Activated CD8-positive, alpha-beta memory T cell treated with anti-CD3 and anti-CD28 coated beads, Interleukin-2, amount 50 U/mL, for 24 hours (primary cell): ENCODE measurements around the gene ARHGAP40.

Experiments used
- DNase-seq: peaks from one replicate; pipeline ENCODE4 v3.0.0-alpha.2; 2020; ENCODE audit errors: extremely low read depth

ARHGAP40 gene

GRCh38 chr20:38650010-38650409, 48.4 kb downstream of the ARHGAP40 start:
- no peak for DNase-seq

- no peak for DNase-seq
Measured at GRCh38 chr20:38651154-38651553, 49.5 kb downstream of the ARHGAP40 start.

GRCh38 chr20:38651562-38651961, 50.0 kb downstream of the ARHGAP40 start:
- DNase-seq = no peak

- no peak for DNase-seq
Measured at GRCh38 chr20:38652995-38653394, 51.4 kb downstream of the ARHGAP40 start.

GRCh38 chr20:38657390-38657789, 55.8 kb downstream of the ARHGAP40 start:
- DNase-seq = no peak

- DNase-seq = no peak
Measured at GRCh38 chr20:38658879-38659596, 57.4 kb downstream of the ARHGAP40 start.

- DNase-seq = no peak
Measured at GRCh38 chr20:38659597-38659880, 57.9 kb downstream of the ARHGAP40 start.

DNA sequence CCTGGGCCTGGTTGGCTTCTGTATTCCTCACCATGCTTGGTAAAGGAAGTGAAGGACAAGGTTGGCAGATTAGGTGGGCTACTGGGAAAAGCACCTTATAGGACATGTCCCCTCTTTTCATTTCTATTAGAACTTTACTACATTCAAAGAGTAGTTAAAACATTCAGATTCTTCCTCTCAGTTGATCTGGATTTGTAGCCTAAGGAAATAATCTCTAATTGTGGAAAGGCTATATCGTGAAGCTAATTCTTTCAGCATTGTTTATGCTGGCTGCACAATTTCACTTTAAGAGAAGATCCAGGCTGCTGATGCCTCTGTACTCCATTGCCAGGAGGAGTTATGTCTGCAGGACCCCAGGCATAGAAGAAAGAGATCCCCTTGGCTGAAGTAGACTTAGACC, 58.8 kb downstream of the ARHGAP40 start:
- no peak for DNase-seq

DNA sequence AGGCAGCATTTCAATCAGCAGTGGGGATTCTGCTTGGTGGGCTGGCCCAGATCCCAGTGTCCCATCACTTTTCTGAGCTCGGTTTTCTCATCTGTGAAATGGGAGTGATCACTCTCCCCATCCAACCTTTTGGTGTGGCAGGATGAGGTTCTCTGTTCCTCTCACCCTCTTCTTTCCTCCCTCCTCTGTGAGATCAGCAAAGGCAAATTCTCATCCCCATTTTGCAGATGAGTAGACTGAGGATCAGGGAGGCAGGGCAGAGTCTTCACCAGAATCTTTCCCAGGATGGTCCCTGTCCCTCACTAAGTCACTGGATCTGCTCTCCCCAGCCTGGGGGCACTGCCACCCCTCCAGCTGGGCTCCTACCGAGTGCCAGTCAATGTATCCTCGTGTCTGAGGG, 62.1 kb downstream of the ARHGAP40 start:
- DNase-seq = no peak

GRCh38 chr20:38664284-38664683, 62.7 kb downstream of the ARHGAP40 start:
- DNase-seq = no peak

GRCh38 chr20:38665094-38665493, 63.5 kb downstream of the ARHGAP40 start:
- DNase-seq = no peak

DNA sequence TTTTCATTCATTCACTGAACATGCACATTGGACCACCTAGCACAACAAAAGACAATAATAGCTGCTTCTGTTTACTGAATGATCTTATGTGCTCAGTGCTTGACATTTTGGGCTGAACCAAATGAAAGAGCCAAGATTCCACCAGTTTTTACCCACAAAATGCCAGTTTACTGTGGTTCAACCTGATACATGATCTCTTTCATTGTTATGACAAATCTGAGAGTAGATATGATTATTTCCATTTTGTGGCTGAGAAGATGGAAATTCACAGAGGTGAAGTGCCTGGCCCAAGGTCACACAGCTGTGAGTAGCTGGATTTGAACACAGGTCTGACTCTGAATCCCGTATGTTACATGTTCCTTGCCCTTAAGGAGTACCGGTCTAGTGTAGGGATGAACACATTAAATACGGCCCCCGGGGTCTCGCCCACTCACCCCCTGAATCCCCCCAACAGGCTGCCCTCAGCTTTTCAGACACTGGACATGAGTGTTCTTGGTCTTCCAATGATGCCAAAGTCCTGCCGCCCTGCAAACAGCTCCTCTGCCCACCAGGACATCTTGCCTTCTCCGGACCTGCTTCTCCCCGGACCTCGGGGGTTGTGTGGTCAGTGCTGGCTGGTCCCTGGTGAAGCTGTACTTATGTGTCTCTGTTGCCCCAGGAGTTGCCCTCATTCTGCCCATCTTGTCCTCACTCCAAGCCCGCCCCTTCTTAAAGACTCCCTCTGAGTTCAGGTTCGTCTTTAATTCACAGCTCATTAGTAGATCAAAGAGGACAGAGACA, 64.1 kb downstream of the ARHGAP40 start:
- DNase-seq = no peak

DNA sequence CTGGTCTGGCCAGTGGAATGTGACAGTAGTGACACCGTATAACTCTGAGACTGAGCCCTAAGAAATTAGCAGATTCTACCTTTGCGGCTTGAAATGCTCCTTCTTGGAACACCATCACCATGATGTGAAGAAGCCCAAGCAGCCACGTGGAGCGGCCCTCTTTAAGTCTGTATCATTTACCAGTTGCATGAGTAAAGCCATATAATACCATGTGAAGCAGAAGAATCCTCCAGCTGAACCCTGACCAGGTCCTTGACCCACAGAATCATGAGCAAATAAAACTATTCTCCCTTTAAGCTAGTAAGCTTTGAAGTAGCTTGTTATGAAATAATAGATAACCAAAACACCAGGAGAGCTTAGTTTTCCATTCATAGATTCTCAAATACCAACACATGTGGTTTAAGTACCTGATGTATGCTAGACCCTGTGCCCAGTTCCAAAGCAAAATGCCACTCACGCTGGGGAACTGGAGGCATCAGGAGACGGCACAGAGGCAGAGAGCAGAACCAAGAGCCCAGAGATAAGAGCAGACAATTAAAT, 65.9 kb downstream of the ARHGAP40 start:
- no peak for DNase-seq

- no peak for DNase-seq
Measured at GRCh38 chr20:38669688-38670087, 68.1 kb downstream of the ARHGAP40 start.

GRCh38 chr20:38670786-38671185, 69.2 kb downstream of the ARHGAP40 start:
- DNase-seq = no peak

GRCh38 chr20:38671186-38671585, 69.6 kb downstream of the ARHGAP40 start:
- no peak for DNase-seq

DNA sequence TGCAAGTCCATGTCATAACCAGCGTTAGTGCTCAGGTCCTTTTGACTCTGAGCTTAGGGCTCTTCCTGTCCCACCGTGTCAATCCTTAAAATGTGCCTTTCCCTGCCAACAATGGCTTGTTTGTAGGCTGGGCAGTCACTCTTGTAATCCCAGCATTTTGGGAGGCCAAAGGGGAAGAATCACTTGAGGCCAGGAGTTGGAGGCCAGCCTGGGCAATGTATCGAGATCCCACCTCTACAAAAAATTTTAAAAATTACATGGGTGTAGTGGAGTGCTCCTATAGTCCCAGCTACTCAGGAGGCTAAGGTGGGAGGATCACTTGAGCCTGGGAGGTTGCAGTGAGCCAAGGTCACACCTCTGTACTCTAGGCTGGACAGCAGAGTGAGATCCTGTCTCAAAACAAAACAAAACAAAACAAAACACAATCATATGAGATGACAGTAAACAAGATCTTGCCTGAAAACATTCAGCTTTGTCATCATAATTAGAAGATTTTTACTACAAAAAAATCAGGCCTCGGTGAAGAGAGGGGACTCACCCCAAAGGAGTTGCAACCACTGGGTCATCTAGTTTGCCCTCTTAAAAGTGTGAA, 70.2 kb downstream of the ARHGAP40 start:
- no peak for DNase-seq

DNA sequence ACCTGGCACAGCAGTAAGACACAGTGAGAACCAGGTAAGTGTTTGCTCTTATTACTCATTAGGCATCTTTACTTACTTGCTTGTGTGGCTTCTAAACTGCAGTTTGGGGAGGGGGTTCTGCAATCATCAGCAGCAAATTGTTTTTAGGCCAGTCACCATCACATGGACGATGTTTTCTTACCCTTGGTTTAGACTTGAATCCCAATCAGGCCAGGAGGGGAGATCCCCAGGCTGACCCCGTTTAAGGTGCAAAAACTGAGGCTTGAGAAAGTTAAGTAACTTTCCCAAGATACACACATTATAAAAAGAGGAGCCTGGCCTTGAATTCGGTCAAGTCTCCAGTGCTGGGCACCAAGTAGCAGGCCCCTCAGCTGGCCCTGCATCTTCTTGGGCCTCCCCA, 70.9 kb downstream of the ARHGAP40 start:
- DNase-seq = no peak

- DNase-seq = no peak
Measured at GRCh38 chr20:38673261-38673660, 71.7 kb downstream of the ARHGAP40 start.

DNA sequence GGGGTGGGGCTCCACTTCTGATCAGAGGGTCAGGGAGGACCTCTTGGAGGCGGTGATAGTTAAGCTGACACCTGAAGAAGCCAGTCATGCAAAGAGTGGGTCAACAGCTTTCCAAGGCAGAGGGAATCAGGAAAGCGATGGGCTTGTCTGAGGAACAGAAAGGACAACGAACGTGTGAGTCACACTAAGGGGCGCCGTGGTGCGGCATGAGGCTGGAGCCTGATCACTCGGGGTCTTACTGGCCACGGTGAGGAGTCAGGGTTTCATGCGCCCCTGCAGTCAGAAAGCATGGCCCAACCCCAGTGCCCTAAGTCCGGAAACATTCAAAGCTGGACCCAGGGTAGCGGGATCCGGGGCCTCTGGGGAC, 72.1 kb downstream of the ARHGAP40 start:
- no peak for DNase-seq

- peak; percentile 18 for DNase-seq
Measured at GRCh38 chr20:38674092-38674764, 72.6 kb downstream of the ARHGAP40 start.

GRCh38 chr20:38674765-38675133, 73.1 kb downstream of the ARHGAP40 start:
- no peak for DNase-seq
